Activated naive CD4-positive, alpha-beta T cell treated with Interleukin-2 at 50 U/mL for 16 hours (primary cell): Measurements from ENCODE around the gene HNRNPAB.
"Not testable (repeated sequence)": the region's sequence is repeated elsewhere in the genome, so short reads cannot be mapped to it uniquely, and the experiment has no call there.

ENCODE experiments used
- DNase-seq: peaks from one replicate; pipeline ENCODE4 v3.0.0-alpha.2; 2020

HNRNPAB gene

GRCh38 chr5:178198151-178198550 is 6.2 kb upstream of the HNRNPAB start:
- not testable (repeated sequence) for DNase-seq

GRCh38 chr5:178198706-178199105 is 5.6 kb upstream of the HNRNPAB start:
- no peak for DNase-seq

GRCh38 chr5:178199581-178200434 is 4.5 kb upstream of the HNRNPAB start:
- DNase-seq = no peak

GRCh38 chr5:178201221-178201926 is 3.0 kb upstream of the HNRNPAB start:
- no peak for DNase-seq

GRCh38 chr5:178201927-178202235 is 2.5 kb upstream of the HNRNPAB start:
- no peak for DNase-seq

GRCh38 chr5:178202541-178202940 is 1.8 kb upstream of the HNRNPAB start:
- no peak for DNase-seq

- DNase-seq = no peak
These were observed 607 bp upstream of the HNRNPAB start for GRCh38 chr5:178203670-178204181.

GRCh38 chr5:178204935-178205748 is 809 bp downstream of the HNRNPAB start:
- DNase-seq = peak; percentile 76

GRCh38 chr5:178205749-178206047 is 1.4 kb downstream of the HNRNPAB start:
- DNase-seq = no peak

GRCh38 chr5:178206166-178207101 is 2.1 kb downstream of the HNRNPAB start:
- no peak for DNase-seq

GRCh38 chr5:178207183-178207916 is 3.0 kb downstream of the HNRNPAB start:
- DNase-seq = no peak

- no peak for DNase-seq
These were observed 3.6 kb downstream of the HNRNPAB start for GRCh38 chr5:178207917-178208280.

- DNase-seq = no peak
These were observed 4.4 kb downstream of the HNRNPAB start for GRCh38 chr5:178208540-178209227.

- DNase-seq = no peak
These were observed 5.2 kb downstream of the HNRNPAB start for GRCh38 chr5:178209334-178210072.

- DNase-seq = no peak
These were observed 5.8 kb downstream of the HNRNPAB start for GRCh38 chr5:178210073-178210535.

- no peak for DNase-seq
These were observed 6.4 kb downstream of the HNRNPAB start for GRCh38 chr5:178210686-178211085.

GRCh38 chr5:178211095-178212048 is 7.0 kb downstream of the HNRNPAB start:
- no peak for DNase-seq

GRCh38 chr5:178212241-178213002 is 8.1 kb downstream of the HNRNPAB start:
- DNase-seq = no peak
